SK-N-SH (cell line): ENCODE results near the gene OTOA.

Source experiments
- EP300 ChIP-seq, 2 experiments: IDR thresholded peaks; 2 replicates each; pipeline versions ENCODE4 v1.4.0 to v1.6.1; 2012; ENCODE audit warnings: borderline replicate concordance in 1 of 2, low read depth in 1 of 2, low read length in 1 of 2
- GABPA ChIP-seq: IDR thresholded peaks from 2 replicates; pipeline ENCODE4 v1.4.0; 2012; ENCODE audit warnings: low read depth, mild to moderate bottlenecking
- JUND ChIP-seq: IDR thresholded peaks from 2 replicates; pipeline ENCODE4 v1.4.0; 2012
- NFIC ChIP-seq: IDR thresholded peaks from 2 replicates; pipeline ENCODE4 v1.4.0; 2012; ENCODE audit warnings: borderline replicate concordance
- RAD21 ChIP-seq: IDR thresholded peaks from 2 replicates; pipeline ENCODE4 v1.6.1; 2012; ENCODE audit warnings: mild to moderate bottlenecking, low read length
- REST ChIP-seq: IDR thresholded peaks from 2 replicates; pipeline ENCODE4 v1.6.1; 2012; ENCODE audit warnings: mild to moderate bottlenecking, low read depth, low read length, moderate library complexity
- RXRA ChIP-seq: IDR thresholded peaks from 2 replicates; pipeline ENCODE4 v1.4.0; 2012; ENCODE audit warnings: low read depth, mild to moderate bottlenecking, borderline replicate concordance
- SMC3 ChIP-seq: IDR thresholded peaks from 2 replicates; pipeline ENCODE4 v1.6.1; 2012; ENCODE audit warnings: low read depth, low read length, improper control_type of control experiment
- TCF12 ChIP-seq: IDR thresholded peaks from 2 replicates; pipeline ENCODE4 v1.4.0; 2012
- USF1 ChIP-seq: IDR thresholded peaks from 2 replicates; pipeline ENCODE4 v1.4.0; 2012; ENCODE audit warnings: low read depth, borderline replicate concordance
- TF ChIP-seq, protein P1 (sequence below): fragments of 200-600 bp; sonication (generic); IDR thresholded peaks from 2 replicates; pipeline ENCODE4 v1.6.1; 2017; ENCODE audit warnings: antibody characterized with exemption, mild to moderate bottlenecking, moderate library complexity
- TF ChIP-seq, protein P2 (sequence below): IDR thresholded peaks from 2 replicates; pipeline ENCODE4 v1.4.0; 2012; ENCODE audit warnings: low read depth, borderline replicate concordance
- TF ChIP-seq, protein P3 (sequence below): fragments of 150-350 bp; IDR thresholded peaks from 2 replicates; pipeline ENCODE4 v1.6.1; 2017; ENCODE audit warnings: antibody characterized with exemption, low read length, low read depth, borderline replicate concordance

DNA sequence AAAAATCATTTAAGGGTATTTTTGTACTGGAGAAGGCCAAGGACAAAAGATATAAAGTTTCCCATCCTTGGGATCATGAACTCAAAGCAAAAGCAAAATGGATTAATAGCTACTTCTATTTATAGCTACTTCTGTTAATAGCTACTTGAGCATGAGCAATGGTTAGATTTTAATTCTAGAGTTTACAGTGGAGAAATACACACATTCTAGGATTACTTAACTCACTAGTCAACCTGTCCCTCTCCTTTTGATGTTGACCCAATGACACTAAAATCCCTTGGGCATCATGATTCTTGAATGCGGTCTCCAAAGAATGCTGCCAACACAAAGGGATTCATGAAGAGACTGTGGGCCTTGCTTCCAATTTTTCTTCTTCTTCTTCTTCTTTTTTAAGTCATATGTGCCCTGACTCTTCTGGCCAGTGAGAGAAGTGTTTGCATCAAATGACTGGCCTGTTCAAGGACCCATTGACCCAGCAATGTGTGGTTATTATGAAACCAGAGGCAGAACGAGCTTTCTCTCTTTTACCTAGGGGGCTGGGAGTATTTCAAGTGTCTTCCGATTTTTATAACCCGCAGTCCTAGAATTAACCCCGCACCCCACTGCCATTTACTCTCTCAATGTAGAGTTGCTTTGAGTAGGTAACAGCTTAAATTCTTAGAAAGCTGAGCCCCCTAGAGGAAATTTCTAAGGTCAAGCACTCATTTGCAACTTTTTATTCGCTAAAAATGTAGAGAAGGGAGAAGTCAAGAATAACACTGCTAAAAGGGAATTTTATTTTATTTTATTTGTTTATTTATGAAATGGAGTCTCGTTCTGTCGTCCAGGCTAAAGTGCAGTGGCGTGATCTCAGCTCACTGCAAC lies 34.6 kb downstream of the OTOA start:
- TF ChIP-seq, protein P1, sequence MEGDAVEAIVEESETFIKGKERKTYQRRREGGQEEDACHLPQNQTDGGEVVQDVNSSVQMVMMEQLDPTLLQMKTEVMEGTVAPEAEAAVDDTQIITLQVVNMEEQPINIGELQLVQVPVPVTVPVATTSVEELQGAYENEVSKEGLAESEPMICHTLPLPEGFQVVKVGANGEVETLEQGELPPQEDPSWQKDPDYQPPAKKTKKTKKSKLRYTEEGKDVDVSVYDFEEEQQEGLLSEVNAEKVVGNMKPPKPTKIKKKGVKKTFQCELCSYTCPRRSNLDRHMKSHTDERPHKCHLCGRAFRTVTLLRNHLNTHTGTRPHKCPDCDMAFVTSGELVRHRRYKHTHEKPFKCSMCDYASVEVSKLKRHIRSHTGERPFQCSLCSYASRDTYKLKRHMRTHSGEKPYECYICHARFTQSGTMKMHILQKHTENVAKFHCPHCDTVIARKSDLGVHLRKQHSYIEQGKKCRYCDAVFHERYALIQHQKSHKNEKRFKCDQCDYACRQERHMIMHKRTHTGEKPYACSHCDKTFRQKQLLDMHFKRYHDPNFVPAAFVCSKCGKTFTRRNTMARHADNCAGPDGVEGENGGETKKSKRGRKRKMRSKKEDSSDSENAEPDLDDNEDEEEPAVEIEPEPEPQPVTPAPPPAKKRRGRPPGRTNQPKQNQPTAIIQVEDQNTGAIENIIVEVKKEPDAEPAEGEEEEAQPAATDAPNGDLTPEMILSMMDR = peak; percentile 10; the same call in 1 of the 2 replicates
- TF ChIP-seq RAD21 (no peak), NFIC (no peak), USF1 (no peak), EP300 (IDR thresholded peaks at IDR 0.05; ENCODE audit: borderline replicate concordance in 1 of 2, low read depth in 1 of 2, low read length in 1 of 2) (no peak), RXRA (no peak), TCF12 (no peak), REST (no peak), SMC3 (no peak), GABPA (no peak), JUND (no peak)
- TF ChIP-seq, protein P2, sequence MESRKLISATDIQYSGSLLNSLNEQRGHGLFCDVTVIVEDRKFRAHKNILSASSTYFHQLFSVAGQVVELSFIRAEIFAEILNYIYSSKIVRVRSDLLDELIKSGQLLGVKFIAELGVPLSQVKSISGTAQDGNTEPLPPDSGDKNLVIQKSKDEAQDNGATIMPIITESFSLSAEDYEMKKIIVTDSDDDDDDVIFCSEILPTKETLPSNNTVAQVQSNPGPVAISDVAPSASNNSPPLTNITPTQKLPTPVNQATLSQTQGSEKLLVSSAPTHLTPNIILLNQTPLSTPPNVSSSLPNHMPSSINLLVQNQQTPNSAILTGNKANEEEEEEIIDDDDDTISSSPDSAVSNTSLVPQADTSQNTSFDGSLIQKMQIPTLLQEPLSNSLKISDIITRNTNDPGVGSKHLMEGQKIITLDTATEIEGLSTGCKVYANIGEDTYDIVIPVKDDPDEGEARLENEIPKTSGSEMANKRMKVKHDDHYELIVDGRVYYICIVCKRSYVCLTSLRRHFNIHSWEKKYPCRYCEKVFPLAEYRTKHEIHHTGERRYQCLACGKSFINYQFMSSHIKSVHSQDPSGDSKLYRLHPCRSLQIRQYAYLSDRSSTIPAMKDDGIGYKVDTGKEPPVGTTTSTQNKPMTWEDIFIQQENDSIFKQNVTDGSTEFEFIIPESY = no peak
- TF ChIP-seq, protein P3, sequence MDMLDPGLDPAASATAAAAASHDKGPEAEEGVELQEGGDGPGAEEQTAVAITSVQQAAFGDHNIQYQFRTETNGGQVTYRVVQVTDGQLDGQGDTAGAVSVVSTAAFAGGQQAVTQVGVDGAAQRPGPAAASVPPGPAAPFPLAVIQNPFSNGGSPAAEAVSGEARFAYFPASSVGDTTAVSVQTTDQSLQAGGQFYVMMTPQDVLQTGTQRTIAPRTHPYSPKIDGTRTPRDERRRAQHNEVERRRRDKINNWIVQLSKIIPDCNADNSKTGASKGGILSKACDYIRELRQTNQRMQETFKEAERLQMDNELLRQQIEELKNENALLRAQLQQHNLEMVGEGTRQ = no peak
